ENCODE measurements around the gene SYTL3.

SYTL3 gene

DNA sequence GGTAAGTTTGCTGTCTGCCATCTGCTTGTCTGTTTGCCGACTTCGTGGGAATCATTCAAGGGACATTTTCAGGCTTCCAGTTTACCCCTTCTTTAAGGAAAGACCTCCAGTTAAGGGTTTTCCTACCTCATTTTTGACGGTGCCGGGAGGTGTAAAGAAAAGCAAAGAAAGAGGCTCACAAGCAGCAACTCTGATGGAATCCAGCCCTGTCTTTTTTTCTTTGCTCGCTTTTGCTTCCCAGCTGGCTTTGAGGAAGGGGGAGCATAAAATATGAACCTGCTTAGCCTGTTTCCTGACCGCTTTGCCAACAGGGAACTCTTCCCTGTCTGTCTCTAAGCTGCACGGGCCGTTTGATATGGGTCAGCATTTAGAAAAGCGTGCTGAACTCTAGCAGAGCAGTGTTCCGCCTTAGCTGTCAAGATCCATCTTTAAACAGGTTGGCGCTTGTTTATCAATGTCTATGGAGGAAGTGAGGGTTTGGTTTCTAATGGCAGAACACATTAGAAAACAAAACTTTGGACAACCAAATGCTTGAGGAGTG, 13.8 kb downstream of the SYTL3 start:
- TF ChIP-seq, protein P1, sequence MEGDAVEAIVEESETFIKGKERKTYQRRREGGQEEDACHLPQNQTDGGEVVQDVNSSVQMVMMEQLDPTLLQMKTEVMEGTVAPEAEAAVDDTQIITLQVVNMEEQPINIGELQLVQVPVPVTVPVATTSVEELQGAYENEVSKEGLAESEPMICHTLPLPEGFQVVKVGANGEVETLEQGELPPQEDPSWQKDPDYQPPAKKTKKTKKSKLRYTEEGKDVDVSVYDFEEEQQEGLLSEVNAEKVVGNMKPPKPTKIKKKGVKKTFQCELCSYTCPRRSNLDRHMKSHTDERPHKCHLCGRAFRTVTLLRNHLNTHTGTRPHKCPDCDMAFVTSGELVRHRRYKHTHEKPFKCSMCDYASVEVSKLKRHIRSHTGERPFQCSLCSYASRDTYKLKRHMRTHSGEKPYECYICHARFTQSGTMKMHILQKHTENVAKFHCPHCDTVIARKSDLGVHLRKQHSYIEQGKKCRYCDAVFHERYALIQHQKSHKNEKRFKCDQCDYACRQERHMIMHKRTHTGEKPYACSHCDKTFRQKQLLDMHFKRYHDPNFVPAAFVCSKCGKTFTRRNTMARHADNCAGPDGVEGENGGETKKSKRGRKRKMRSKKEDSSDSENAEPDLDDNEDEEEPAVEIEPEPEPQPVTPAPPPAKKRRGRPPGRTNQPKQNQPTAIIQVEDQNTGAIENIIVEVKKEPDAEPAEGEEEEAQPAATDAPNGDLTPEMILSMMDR (IDR thresholded peaks at IDR 0.05), result no peak

GRCh38 chr6:158665332-158665731, 15.5 kb downstream of the SYTL3 start:
- TF ChIP-seq, protein P1 (IDR thresholded peaks at IDR 0.05), result no peak

- TF ChIP-seq, protein P1 (IDR thresholded peaks at IDR 0.05), result no peak
Measured at GRCh38 chr6:158666628-158667359, 16.9 kb downstream of the SYTL3 start.

DNA sequence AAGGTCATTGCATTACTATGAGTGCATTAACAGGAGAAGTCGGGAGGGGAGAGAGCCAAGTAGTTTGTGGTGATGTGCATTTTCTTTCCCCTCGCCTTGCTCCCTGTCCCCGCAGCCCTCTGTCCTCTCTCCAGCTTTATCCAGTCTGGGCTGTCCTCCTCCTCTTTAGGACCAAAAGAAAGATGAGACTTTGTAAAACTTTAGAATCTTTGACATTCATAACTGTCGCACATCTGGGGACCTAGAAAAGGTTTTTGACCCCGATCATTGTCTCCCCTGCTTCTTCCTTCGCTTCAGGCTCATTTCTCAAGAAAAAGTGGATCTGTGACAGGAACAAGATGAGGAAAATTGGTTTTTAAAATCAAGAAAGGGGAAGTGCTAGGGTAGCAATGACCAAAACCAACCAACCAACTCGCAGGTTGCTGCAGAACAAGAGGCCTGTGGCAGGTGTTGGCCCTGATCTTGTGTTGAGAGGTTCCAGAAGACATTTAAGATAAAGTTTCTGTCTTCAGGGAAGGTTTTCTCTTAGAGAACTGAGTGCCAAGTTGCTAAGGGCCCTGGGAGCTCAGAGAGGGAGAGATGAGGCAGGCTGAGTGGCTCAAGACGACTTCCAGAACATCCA, 17.6 kb downstream of the SYTL3 start:
- TF ChIP-seq, protein P1 (IDR thresholded peaks at IDR 0.05), result no peak

DNA sequence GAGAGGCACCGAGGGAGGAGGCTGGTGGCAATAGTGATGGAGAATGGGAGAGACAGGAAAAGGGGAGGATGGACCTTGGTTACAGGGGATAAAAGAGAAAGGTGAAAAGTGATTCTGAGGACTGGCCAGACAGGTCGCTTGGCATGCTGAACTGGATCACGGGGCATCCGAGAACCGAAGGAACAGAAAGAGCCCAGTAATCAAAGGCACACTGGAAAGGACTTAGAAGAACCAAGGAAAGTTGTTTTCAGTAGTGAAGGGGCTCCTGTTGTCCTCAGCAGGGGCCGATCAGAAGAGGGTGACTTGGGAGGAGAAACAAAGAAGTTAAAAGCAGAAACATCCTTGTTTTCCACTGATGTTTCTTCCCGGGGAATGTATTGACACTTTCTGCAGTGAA, 18.9 kb downstream of the SYTL3 start:
- TF ChIP-seq, protein P1 (IDR thresholded peaks at IDR 0.05), result no peak

DNA sequence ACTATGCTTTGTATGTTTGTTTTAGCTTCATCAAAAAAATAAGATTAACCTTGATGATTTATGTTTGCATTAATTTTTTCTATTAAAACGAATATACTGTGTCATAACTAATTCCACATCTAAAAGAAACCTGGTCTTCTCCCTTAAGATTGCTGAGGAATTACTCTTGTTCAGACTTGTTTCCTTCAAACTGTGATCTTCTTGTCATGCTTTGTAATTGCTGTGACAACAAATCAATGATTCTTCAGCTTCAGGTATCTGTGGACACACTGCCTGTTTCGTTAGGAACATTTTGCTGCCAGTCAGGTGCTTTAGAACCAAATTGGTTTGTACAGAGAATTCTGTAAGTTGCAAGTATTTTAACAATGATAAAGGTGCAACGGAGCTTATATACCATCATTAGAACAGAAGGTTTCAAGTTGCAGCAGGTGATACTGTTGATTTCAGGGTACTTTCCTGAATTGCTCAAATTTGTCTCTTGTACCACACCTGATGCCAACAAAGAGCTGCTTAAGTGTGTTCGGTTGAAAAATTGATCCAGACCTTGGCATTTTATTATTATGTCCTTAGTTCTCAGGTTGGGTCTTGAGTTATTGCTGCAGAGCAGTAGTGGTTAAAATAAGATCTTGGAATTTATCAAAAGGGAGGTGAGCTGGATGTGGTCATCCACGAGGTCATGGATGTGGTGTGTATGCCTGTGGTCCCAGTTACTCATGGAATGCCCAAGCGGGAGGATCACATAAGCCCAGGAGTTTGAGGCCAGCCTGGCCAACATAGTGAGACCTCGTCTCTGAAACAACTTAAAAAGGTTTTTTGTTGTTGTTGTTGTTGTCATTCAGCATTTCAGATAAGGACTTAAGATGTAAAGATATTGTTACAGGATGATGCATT, 19.5 kb downstream of the SYTL3 start:
- TF ChIP-seq, protein P1 (IDR thresholded peaks at IDR 0.05), result no peak

- TF ChIP-seq, protein P1 (IDR thresholded peaks at IDR 0.05), result no peak
Measured at GRCh38 chr6:158672726-158673125, 22.9 kb downstream of the SYTL3 start.
